Urinary bladder (tissue), 4 donors: ENCODE data around the gene TMEM126A. TPM values are rescaled to one million over a fixed set of nuclear protein-coding genes. Genes with fewer than 3 reads are reported as not detected.
"Not testable (repeated sequence)": the region's sequence is repeated elsewhere in the genome, so short reads cannot be mapped to it uniquely, and the experiment has no call there.

Experiments used
- DNase-seq: peaks from one replicate; pipeline ENCODE4 v3.0.0-alpha.2; 2015; ENCODE audit errors: extremely low spot score
- H3K27ac ChIP-seq: one replicate; pipeline ENCODE4 v1.5.1; 2013; ENCODE audit warnings: low read depth, mild to moderate bottlenecking, moderate library complexity
- H3K36me3 ChIP-seq: one replicate; pipeline ENCODE4 v1.6.1; 2013; ENCODE audit warnings: mild to moderate bottlenecking, moderate library complexity; ENCODE audit not compliant: insufficient read depth
- H3K4me1 ChIP-seq: one replicate; pipeline ENCODE4 v1.6.1; 2013; ENCODE audit warnings: mild to moderate bottlenecking, moderate library complexity; ENCODE audit not compliant: insufficient read depth
- H3K4me3 ChIP-seq: one replicate; pipeline ENCODE4 v1.5.1; 2013; ENCODE audit warnings: low read depth, low read length
- WGBS: extraction: QIAGEN DNeasy Blood & Tissue Kit; methylation state at CpG from one replicate; pipeline ENCODE4 v1.1.7; 2013; 5-methylcytosine and 5-hydroxymethylcytosine counted together
- polyA plus RNA-seq: library from polyadenylated mRNA; stranded (reverse); fragments of 200-250 nt; gene quantifications from one replicate; pipeline ENCODE4 v1.2.3, GENCODE V29; 2013
- total RNA-seq: library from RNA; depleted of rRNA; stranded (reverse); fragments of >200 nt; gene quantifications from one replicate; pipeline ENCODE4 v1.2.3, GENCODE V29; 2014
- donor health status: healthy with polysubstance abuse.
- donor health status: healthy.

The TMEM126A gene
- total and polyA plus RNA-seq, 2 donors, result 29.3 to 37.0 TPM

DNA sequence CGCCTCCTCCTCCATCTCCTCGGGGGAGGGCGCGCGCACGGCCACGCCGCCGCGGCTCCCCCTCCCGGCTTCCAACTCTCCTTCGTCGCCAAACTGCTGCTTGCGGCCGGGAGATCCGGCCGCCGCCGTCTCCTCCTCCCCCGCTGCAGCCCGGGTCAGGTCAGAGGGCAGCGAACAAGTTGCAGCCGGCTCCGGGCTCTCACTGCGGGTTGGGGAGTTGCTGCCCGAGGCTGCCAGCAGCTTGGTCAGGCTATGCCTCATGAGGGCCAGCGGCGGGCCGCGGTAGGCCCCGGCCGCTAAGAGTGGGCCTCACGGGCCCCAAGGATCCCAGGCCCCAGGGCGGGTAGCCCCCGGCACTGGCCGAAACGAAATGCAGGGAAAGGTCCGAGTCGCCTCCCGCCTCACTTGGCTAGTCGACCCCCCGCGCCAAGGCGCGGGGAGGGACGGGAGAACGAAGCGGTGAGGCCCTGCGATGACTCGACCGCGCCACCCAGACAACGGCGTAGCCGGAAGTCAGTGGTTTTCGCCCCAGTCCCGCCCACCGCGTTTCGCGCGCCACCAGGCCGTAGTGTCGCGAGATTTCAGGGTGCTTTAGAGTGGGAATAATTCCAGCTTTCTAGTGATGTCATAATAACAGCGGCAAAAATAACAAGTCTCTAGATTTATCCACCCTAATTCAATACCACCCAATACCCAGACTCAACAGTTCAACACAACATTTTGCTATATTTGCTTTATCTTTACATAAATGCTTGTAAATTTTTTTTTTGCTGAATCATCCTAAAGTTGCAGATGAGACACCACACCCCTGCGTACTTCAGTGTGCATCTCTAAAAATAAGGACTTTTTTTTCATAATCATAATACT, 17.1 kb downstream of the TMEM126A start, which contains the start of gene CREBZF:
TSS of gene CREBZF (minus strand) at position 515 of the 867 bp plus-strand sequence. CDS start at position 261, 254 bp downstream.
- WGBS, result under 1% methylated on average over 67 of the region's 67 CpGs
- no peaks in the 10 kb centered on the region for H3K4me1 ChIP-seq
- peak; percentile 90 for DNase-seq
- H3K27ac ChIP-seq, result peak within 1 kb of the TSS; percentile 100
- H3K36me3 ChIP-seq, result no peaks in the 10 kb centered on the region
- peak within 1 kb of the TSS; percentile 63 for H3K4me3 ChIP-seq

DNA sequence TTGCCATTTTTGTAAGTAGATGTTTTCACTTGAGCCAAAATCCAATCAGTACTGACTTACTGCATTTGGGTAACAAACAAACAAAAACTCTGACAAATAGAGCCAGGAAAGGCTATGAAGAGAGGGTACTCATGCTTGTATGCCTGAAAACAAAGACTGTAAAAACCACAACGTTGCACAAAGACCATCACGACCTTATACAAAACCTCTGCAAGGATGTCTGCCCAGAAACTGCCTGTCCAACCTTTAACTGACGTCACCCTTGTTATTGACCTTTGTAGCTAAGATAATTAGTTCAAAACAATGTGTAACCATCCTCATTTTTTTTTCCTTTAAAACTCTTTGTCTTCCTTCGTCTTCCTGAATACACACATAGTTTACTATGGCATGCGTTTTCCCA, 18.0 kb downstream of the TMEM126A start:
- Histone ChIP-seq H3K27ac (no peak overlapping the region), H3K4me1 (no peaks in the 10 kb centered on the region), H3K36me3 (no peaks in the 10 kb centered on the region), H3K4me3 (no peak overlapping the region)
- DNase-seq, result no peak
- 54% methylated on average over 5 of the region's 5 CpGs for WGBS

DNA sequence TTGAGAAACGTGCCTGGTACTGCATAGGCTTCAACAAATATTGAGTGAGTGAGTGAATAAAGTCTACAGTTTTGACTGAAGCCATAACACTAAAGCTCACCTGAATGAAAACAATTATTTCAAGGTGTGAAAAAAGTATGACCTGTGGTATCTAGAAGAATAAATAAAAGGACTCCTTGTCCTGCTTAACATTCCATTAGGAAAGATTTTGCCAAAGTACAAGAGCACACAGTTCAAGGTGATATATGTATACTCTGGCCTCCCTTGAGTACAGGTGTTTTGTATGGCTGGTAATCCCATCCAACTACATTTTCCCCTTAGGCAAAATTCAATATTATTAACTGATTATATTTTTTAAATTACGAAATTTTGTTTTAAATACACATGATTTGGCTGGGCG, 18.9 kb downstream of the TMEM126A start:
- no peak for DNase-seq
- Histone ChIP-seq H3K4me3 (no peak overlapping the region), H3K36me3 (no peaks in the 10 kb centered on the region), H3K27ac (no peak overlapping the region), H3K4me1 (no peaks in the 10 kb centered on the region)
- WGBS, result 86% methylated on average over 3 of the region's 3 CpGs

DNA sequence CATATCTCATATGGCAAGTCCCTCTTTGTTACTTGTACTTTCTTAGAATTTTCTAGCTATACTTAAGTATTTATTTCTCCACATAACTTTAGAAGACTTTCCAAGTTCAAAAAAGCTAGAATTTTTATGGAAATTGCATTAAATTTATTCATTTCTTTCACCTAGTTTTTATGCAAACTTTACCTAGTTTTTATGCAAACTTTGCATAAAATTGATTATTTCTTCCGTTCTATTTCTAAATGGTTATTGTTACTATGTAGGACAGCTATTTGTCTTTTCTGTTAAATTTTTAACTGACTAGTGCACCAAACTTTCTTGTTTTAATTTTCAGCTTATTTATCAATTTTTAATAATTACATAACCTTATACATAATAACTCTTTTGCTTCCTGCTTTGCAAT, 20.4 kb downstream of the TMEM126A start:
- DNase-seq, result no peak
- H3K36me3 ChIP-seq, result no peaks in the 10 kb centered on the region
- no peak overlapping the region for H3K4me3 ChIP-seq
- WGBS, result 97% methylated on average over 1 of the region's 1 CpG
- no peak overlapping the region for H3K27ac ChIP-seq
- no peaks in the 10 kb centered on the region for H3K4me1 ChIP-seq

DNA sequence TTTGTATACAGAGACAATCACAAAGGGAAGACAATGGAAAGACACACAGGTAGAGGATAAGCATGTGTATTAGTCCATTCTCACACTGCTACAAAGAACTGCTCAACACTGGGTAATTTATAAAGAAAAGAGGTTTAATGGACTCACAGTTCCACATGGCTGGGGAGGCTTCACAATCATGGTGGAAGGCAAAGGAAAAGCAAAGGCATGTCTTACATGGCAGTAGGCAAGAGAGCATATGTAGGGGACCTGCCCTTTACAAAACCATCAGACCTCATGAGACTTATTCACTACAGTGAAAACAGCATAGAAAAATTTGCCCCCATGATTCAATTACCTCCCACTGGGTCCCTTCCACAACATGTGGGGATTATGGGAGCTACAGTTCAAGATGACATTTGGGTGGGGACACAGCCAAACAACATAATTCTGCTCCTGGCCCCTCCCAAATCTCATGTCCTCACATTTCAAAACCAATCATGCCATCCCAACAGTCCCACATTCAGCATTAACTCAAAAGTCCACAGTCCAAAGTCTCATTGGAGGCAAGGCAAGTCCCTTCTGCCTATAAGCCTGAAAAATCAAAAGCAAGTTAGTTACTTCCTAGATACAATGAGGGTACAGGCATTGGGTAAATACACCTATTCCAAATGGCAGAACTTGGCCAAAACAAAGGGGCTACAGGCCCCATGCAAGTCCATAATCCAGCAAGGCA, 23.3 kb downstream of the TMEM126A start:
- not testable (repeated sequence) for DNase-seq, H3K27ac ChIP-seq, H3K4me1 ChIP-seq, H3K36me3 ChIP-seq, H3K4me3 ChIP-seq

DNA sequence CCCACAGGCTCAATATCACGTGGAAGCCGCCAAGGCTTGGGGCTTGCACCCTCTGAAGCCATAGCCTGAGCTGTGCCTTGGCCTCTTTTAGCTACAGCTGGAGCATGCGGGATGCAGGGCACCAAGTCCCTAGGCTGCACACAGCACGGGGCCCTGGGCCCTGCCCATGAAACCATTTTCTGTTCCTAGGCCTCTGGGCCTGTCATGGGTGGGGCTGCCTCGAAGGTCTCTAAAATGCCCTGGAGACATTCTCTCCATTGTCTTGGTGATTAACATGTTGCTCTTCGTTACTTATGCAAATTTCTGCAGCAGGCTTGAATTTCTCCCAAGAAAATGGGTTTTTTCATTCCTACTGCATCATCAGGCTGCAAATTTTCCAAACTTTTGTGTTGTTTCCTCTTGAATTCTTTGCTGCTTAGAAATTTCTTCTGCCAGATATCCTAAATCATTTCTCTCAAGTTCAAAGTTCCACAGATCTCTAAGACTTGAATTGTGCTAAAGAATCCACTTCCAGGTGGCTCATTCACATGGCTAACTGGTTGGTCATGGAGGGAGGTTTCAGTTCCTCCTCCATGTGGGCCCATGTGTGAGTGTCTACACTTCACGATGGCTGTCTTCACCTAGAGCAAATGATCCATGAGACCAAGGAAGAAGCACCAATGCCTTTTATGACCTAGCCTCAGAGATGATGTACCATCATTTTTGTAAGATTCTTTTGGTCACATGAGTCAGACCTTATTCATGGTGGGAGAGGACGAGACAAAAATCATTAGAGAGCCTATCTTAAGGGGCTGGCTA, 24.5 kb downstream of the TMEM126A start:
- 89% methylated on average over 8 of the region's 8 CpGs for WGBS
- no peaks in the 10 kb centered on the region for H3K4me1 ChIP-seq

DNA sequence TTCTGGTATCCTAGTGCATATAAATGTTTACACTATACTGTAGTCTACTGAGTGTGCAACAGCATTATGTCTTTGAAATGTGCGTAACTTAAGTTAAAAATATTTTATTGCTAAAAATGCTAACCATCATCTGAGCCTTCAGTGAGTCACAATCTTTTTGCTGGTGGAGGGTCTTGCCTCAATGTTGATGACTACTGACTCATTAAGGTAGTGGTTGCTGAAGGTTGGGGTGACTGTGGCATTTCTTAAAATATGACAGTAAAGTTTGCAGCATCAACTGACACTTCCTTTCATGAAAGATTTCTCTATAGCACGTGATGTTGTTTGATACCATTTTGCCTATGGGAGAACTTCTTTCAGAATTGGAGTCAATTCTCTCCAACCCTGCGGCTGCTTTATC, 25.6 kb downstream of the TMEM126A start:
- no peak for DNase-seq
- Histone ChIP-seq H3K36me3 (no peaks in the 10 kb centered on the region), H3K4me1 (no peaks in the 10 kb centered on the region), H3K27ac (no peak overlapping the region), H3K4me3 (no peak overlapping the region)
- WGBS, result 91% methylated on average over 3 of the region's 3 CpGs

More for the DNA sequence above, 24.5 kb downstream of the TMEM126A start:
- Histone ChIP-seq H3K36me3 (no peaks in the 10 kb centered on the region), H3K27ac (no peak overlapping the region), H3K4me3 (no peak overlapping the region)
- DNase-seq, result no peak

DNA sequence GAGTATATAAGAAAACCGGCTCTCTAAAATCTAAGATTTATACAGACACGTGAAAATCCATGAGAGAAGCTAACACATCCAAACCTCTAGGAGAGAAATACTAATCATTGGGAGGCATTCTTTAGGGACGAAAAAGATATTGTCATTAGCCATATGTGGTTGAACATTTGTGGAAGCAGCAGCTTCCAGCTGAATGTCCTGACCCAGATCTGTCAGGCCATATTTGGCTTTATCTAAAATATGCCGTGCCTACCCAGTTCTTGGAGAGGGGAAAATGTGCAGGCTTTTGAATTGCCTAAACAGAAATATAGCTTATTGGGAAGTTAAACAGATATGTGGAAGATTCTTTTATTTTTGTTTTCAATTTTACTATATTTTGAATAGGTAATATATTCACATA, 31.8 kb downstream of the TMEM126A start:
- Histone ChIP-seq H3K27ac (no peak overlapping the region), H3K36me3 (no peaks in the 10 kb centered on the region), H3K4me1 (no peaks in the 10 kb centered on the region), H3K4me3 (no peak overlapping the region)
- 56% methylated on average over 4 of the region's 4 CpGs for WGBS
- DNase-seq, result no peak

DNA sequence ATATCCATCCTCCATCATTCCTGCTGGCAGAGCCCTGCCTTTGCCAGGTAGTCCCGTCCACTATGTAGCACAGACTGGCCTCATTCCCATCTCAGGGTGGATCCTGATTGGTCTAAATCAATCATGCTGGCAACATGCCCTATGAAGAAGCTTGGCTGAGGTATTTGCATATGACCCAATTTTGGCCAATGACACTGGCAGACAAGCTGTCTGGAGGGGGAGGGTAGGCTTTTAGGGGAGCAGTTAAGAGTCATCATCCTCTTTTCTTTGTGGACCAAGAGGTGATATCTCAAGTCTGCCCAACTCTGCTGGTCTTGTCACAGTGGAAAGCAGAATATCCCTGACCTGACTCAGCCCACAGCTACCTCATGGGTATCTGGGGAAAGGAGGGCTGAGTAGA, 33.1 kb downstream of the TMEM126A start:
- no peak for DNase-seq
- H3K36me3 ChIP-seq, result no peaks in the 10 kb centered on the region
- no peak overlapping the region for H3K27ac ChIP-seq
- H3K4me3 ChIP-seq, result no peak overlapping the region
- 72% methylated on average over 1 of the region's 1 CpG for whole genome bisulfite sequencing
- H3K4me1 ChIP-seq, result no peaks in the 10 kb centered on the region

DNA sequence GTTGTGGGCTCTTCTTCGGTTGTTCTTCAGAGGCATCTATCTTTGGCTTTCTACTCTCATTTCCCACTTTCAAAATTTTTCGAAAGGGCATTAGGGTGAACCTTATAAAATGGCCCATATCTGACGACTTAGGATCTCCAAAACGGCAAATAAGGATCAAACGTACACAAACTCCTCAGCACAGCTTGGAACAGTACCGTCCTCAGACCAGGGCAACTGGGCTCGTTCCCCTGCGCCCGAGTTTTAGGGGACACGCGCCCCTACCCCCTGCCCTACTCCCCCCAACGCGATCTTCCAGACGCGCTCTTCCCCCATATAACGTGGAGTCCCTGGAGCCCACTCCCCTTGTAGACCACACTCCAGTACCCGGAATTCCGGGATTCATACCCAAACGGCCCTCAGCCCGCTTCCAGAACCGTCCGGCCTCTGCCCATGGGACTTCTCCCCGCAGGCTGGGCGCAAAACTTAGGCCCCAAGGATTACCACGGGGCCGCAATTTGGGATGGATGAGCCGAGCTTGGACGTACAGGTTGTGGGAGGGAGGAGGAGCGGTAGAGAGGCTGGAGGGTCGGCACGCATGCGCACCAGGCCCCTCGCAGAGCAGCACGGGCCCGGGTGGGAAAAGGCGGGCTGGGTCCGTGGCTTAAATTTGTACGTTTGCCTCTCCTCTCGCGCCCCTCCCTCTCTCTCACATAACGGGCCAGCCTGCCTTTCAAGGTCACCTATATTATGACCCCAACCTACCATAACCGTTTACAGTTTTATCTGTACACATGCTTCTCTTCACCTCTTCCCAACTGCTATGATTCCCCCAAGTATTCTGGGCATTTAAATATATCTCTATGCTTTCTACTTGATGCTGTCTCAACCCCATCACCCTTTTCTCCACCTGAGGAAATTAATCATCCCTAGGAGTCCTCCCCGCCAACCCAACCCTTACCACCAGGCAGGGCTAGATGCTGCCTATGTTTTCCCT, 34.9 kb downstream of the TMEM126A start:
- peak; percentile 46 for DNase-seq
- Histone ChIP-seq H3K36me3 (no peaks in the 10 kb centered on the region), H3K4me1 (no peaks in the 10 kb centered on the region), H3K27ac (no peak overlapping the region), H3K4me3 (peak overlapping the region; percentile 54)
- WGBS, result 28% methylated on average over 43 of the region's 43 CpGs

DNA sequence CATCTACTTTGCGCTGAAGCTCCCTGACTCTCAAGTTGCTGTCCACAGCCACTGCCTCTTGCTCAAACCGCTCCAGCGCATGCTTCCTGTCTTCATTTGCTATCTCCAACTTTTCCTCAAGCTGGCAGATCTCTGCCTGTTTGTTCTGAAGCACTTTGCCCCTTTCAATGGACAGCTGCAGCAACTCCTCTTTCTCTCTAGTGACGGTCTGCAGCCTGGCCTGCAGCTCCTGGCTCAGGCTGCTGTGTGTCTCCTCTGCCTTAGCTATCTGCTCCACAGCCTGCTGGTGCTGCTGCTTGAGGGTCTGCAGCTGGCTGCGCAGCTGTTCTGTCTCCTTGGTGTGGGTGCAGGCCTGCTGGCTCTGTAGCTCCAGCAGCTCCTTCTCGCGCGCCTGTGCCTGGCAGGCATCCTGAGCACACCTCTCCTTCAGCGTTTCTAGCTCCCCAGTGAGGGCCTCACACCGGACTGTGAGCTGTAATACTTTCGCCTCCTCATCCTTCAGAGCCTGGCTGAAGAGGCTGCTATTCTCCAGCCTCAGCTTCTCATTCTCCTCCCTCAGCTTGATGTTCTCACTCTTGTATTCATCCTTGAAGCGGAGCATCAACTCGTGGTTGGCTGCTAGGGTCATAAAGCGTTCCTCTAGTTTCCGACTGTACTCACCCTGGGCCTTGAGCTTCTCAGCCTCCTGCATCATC, 37.5 kb downstream of the TMEM126A start:
- peak overlapping the region; percentile 14 for H3K4me3 ChIP-seq
- H3K27ac ChIP-seq, result peak overlapping the region; percentile 14
- no peaks in the 10 kb centered on the region for H3K36me3 ChIP-seq
- 35% methylated on average over 15 of the region's 15 CpGs for WGBS
- H3K4me1 ChIP-seq, result no peaks in the 10 kb centered on the region
- peak; percentile 65 for DNase-seq

DNA sequence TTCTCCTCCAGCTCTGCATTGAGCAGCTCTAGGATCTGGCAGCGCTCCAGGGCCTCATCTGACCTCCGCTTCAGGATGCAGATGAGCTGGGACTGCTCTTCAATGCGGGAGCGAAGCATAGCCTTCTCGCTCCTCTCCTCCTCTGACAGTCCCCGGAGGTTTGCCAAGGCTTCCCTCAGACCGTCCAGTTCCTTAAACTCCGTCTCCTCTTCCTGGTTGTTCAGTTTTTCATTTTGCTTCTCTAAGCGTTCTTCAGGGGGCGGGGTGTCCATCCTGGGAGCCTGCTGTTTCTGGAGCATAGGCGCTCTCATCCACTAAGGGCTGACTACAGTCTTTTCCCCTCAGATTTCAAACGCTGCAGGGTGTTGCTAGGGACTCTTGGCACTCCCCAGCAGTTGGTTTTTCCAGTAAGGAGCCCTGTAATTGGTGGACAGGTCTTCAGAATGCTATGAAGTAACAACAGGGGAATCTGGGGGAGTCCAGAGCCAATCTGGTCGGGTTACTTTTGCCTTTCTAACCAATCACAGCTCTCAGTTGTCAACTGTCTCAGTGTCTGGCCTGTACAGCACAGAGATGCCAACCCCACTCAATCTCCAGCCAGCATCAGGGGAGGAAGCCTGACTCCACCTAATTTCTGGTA, 38.2 kb downstream of the TMEM126A start, which contains the start of gene CCDC89:
TSS of gene CCDC89 (minus strand) at position 376 of the 640 bp plus-strand sequence. CDS start at position 311, 65 bp downstream.
- no peaks in the 10 kb centered on the region for H3K4me1 ChIP-seq
- peak within 1 kb of the TSS; percentile 14 for H3K4me3 ChIP-seq
- H3K27ac ChIP-seq, result peak within 1 kb of the TSS; percentile 40
- no peaks in the 10 kb centered on the region for H3K36me3 ChIP-seq
- WGBS, result 15% methylated on average over 13 of the region's 13 CpGs
- peak; percentile 78 for DNase-seq
